OCI-LY1 (cell line): ENCODE results near the gene UPF2.

Source experiments
- H2AFZ ChIP-seq: fragments of 200-600 bp; sonication (generic), shearing (Covaris generic); 2 replicates; pipeline ENCODE4 v1.6.0; 2014; ENCODE audit warnings: antibody characterized with exemption, mild to moderate bottlenecking, low read length
- H3F3A ChIP-seq: fragments of 200-600 bp; sonication (generic), shearing (Covaris generic); 2 replicates; pipeline ENCODE4 v1.6.0; 2014; ENCODE audit warnings: mild to moderate bottlenecking, antibody characterized with exemption, low read length, moderate library complexity; ENCODE audit not compliant: insufficient read depth
- H3K27ac ChIP-seq: fragments of 200-600 bp; sonication (generic); 2 replicates; pipeline ENCODE4 v1.5.1; 2014; ENCODE audit warnings: low read length, mixed run types, mild to moderate bottlenecking, low read depth; ENCODE audit not compliant: poor library complexity, severe bottlenecking
- H3K27me3 ChIP-seq: fragments of 200-600 bp; sonication (generic); 2 replicates; pipeline ENCODE4 v1.6.0; 2014; ENCODE audit warnings: antibody characterized with exemption, mild to moderate bottlenecking, low read length, moderate library complexity; ENCODE audit not compliant: insufficient read depth
- H3K36me3 ChIP-seq: fragments of 200-600 bp; sonication (generic); 2 replicates; pipeline ENCODE4 v1.6.1; 2014; ENCODE audit warnings: mild to moderate bottlenecking, antibody characterized with exemption, low read length, moderate library complexity, mixed read lengths; ENCODE audit not compliant: insufficient read depth
- H3K4me1 ChIP-seq: fragments of 200-600 bp; sonication (generic); 2 replicates; pipeline ENCODE4 v1.5.1; 2014; ENCODE audit warnings: mild to moderate bottlenecking, low read length, moderate library complexity; ENCODE audit not compliant: insufficient read depth, severe bottlenecking
- H3K4me2 ChIP-seq: fragments of 200-600 bp; sonication (generic), shearing (Covaris generic); 2 replicates; pipeline ENCODE4 v1.6.1; 2014; ENCODE audit warnings: low read length
- H3K4me3 ChIP-seq: fragments of 200-600 bp; sonication (generic); 2 replicates; pipeline ENCODE4 v1.5.1; 2014; ENCODE audit warnings: low read length, low read depth, mild to moderate bottlenecking, mixed read lengths; ENCODE audit not compliant: poor library complexity, severe bottlenecking
- H3K79me2 ChIP-seq: fragments of 200-600 bp; shearing (Covaris generic); 2 replicates; pipeline ENCODE4 v1.6.1; 2016; ENCODE audit warnings: mixed run types, low read length, mixed read lengths; ENCODE audit not compliant: insufficient read depth
- H3K9ac ChIP-seq: fragments of 200-600 bp; sonication (generic), shearing (Covaris generic); 2 replicates; pipeline ENCODE4 v1.6.1; 2014; ENCODE audit warnings: mild to moderate bottlenecking, low read length, mixed read lengths
- H3K9me2 ChIP-seq: fragments of 200-600 bp; sonication (generic), shearing (Covaris generic); 2 replicates; pipeline ENCODE4 v1.6.1; 2014; ENCODE audit warnings: low read depth, mild to moderate bottlenecking, low read length, mixed read lengths
- H3K9me3 ChIP-seq: fragments of 200-600 bp; shearing (Covaris generic); 2 replicates; pipeline ENCODE4 v1.6.1; 2014; ENCODE audit warnings: low read length, mixed read lengths
- H4K20me1 ChIP-seq: fragments of 200-600 bp; sonication (generic), shearing (Covaris generic); 2 replicates; pipeline ENCODE4 v1.6.0; 2016; ENCODE audit warnings: mild to moderate bottlenecking, low read length; ENCODE audit not compliant: insufficient read depth
- EZH2 ChIP-seq: fragments of 200-600 bp; sonication (generic), shearing (Covaris generic); IDR thresholded peaks from 2 replicates; pipeline ENCODE4 v1.8.0; 2017; ENCODE audit warnings: borderline replicate concordance, mixed run types, mild to moderate bottlenecking, antibody characterized with exemption, low read length, moderate library complexity, mixed read lengths
- TF ChIP-seq, protein P1 (sequence below): fragments of 200-600 bp; sonication (generic), shearing (Covaris generic); IDR thresholded peaks from 2 replicates; pipeline ENCODE4 v1.5.1; 2017; ENCODE audit warnings: mild to moderate bottlenecking, antibody characterized with exemption, low read length, moderate library complexity, mixed read lengths

UPF2 gene

GRCh38 chr10:12036073-12036655 is 6.4 kb downstream of the UPF2 start:
- no peaks in the 10 kb centered on the region for H3K9me3 ChIP-seq
- H3K4me1 ChIP-seq, result peaks cover 9% of the 10 kb centered on the region
- no peak overlapping the region for H3K9ac ChIP-seq
- H2AFZ ChIP-seq, result no peak overlapping the region
- H3K9me2 ChIP-seq, result no peaks in the 10 kb centered on the region
- no peak for TF ChIP-seq EZH2
- TF ChIP-seq, protein P1, sequence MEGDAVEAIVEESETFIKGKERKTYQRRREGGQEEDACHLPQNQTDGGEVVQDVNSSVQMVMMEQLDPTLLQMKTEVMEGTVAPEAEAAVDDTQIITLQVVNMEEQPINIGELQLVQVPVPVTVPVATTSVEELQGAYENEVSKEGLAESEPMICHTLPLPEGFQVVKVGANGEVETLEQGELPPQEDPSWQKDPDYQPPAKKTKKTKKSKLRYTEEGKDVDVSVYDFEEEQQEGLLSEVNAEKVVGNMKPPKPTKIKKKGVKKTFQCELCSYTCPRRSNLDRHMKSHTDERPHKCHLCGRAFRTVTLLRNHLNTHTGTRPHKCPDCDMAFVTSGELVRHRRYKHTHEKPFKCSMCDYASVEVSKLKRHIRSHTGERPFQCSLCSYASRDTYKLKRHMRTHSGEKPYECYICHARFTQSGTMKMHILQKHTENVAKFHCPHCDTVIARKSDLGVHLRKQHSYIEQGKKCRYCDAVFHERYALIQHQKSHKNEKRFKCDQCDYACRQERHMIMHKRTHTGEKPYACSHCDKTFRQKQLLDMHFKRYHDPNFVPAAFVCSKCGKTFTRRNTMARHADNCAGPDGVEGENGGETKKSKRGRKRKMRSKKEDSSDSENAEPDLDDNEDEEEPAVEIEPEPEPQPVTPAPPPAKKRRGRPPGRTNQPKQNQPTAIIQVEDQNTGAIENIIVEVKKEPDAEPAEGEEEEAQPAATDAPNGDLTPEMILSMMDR, result no peak
- H4K20me1 ChIP-seq, result no peaks in the 10 kb centered on the region
- no peaks in the 10 kb centered on the region for H3K27me3 ChIP-seq
- H3K27ac ChIP-seq, result no peak overlapping the region
- no peaks in the 10 kb centered on the region for H3F3A ChIP-seq
- H3K4me2 ChIP-seq, result no peak overlapping the region
- H3K79me2 ChIP-seq, result peaks cover 68% of the 10 kb centered on the region
- peaks cover 43% of the 10 kb centered on the region for H3K36me3 ChIP-seq
- no peak overlapping the region for H3K4me3 ChIP-seq

DNA sequence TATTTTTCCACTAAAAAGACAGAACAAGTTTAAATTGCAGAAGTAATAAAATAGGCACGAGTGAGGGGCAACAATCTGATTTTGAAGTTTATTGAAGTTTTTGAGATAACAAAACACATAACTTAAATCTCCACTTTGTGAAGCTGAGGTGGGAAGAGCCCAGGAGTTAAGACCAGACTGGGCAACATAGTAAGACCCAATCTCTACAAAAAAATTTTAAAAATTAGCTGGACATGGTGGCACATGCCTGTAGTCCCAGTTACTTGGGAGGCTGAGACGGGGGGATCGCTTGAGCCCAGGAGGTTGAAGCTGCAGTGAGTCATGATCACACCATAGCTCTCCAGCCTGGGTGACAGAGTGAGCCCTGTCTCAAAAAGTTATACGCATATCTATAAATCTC is 11.2 kb downstream of the UPF2 start:
- Histone ChIP-seq H3K79me2 (peaks cover 47% of the 10 kb centered on the region), H2AFZ (no peak overlapping the region)

GRCh38 chr10:12027539-12027938 is 15.1 kb downstream of the UPF2 start:
- Histone ChIP-seq H3K9me3 (no peaks in the 10 kb centered on the region), H4K20me1 (no peaks in the 10 kb centered on the region), H3K9me2 (no peaks in the 10 kb centered on the region), H3K36me3 (peaks cover 62% of the 10 kb centered on the region), H3K27me3 (no peaks in the 10 kb centered on the region), H3F3A (no peaks in the 10 kb centered on the region), H2AFZ (no peak overlapping the region), H3K4me3 (no peak overlapping the region), H3K79me2 (peaks cover 62% of the 10 kb centered on the region), H3K9ac (no peak overlapping the region), H3K4me2 (no peak overlapping the region), H3K4me1 (peaks cover 7% of the 10 kb centered on the region), H3K27ac (no peak overlapping the region)
- TF ChIP-seq EZH2, result no peak
- TF ChIP-seq, protein P1, result no peak

More for the DNA sequence above, 11.2 kb downstream of the UPF2 start:
- Histone ChIP-seq H3K36me3 (peaks cover 74% of the 10 kb centered on the region), H3F3A (no peaks in the 10 kb centered on the region), H3K4me3 (no peak overlapping the region), H3K9me2 (no peaks in the 10 kb centered on the region), H3K27me3 (no peaks in the 10 kb centered on the region), H3K9ac (no peak overlapping the region), H3K27ac (no peak overlapping the region), H3K9me3 (no peaks in the 10 kb centered on the region), H4K20me1 (no peaks in the 10 kb centered on the region), H3K4me1 (no peaks in the 10 kb centered on the region), H3K4me2 (no peak overlapping the region)
- TF ChIP-seq EZH2, result no peak
- TF ChIP-seq, protein P1, result no peak
